K562 (cell line): ENCODE measurements around the gene ACP5. TPM values are rescaled to one million over a fixed set of nuclear protein-coding genes. Genes with fewer than 3 reads are reported as not detected.

Experiments
- ATAC-seq: fragments of 200-7000 bp; cut with Tn5 transposase; 3 replicates; pipeline ENCODE4 v1.9.1; 2020; ENCODE audit warnings: moderate library complexity
- BruUV-seq: library from RNA; stranded (reverse); fragments of 400-500 nt; replicated peaks from 2 replicates; lab custom pipeline; 2021; lab: Mats Ljungman, UMichigan
- CTCF ChIA-PET: fragments of 300-600 bp; formaldehyde crosslinking; extraction: SDS; loops from one replicate; lab custom pipeline; 2021; ENCODE audit warnings: low intra/inter-chr PET ratio; lab: Yijun Ruan, JAX
- POLR2A ChIA-PET: fragments of 300-600, 350-650 bp; sonication (Branson Sonifier 250); formaldehyde crosslinking; extraction: SDS; loops from one replicate; lab custom pipeline; 2021; ENCODE audit warnings: antibody characterized with exemption, inconsistent platforms; lab: Yijun Ruan, JAX
- DNase-seq, 4 experiments: peaks; one replicate each; pipeline versions ENCODE4 v3.0.0 to v3.0.0-alpha.2; 2011 to 2018; ENCODE audit warnings: low spot score in 3 of 4, mixed read lengths in 3 of 4; ENCODE audit errors: extremely low read depth in 1 of 4
- FAIRE-seq: peaks from 2 replicates; lab custom pipeline; 2011; peaks lifted over from hg19 to GRCh38; lab: Jason Lieb, UNC
- H2AFZ ChIP-seq: 2 replicates; pipeline ENCODE4 v1.6.0; 2011; ENCODE audit warnings: low read depth, low read length, control low read depth, inconsistent platforms
- H3K27ac ChIP-seq: fragments of 200-600 bp; 3 replicates; pipeline ENCODE4 v1.8.0; 2011; ENCODE audit warnings: low read depth, mild to moderate bottlenecking, control low read depth, inconsistent platforms, low read length, moderate library complexity, mixed read lengths; ENCODE audit errors: extremely low read depth
- H3K27me3 ChIP-seq, 2 experiments: fragments of 300-600 bp in 1 of 2; 2 replicates in 1 of 2; 3 replicates in 1 of 2; pipeline versions ENCODE4 v1.6.0 to v1.8.0; 2011; ENCODE audit warnings: inconsistent platforms in 2 of 2, low read length in 2 of 2, mild to moderate bottlenecking in 1 of 2, mixed read lengths in 1 of 2, moderate library complexity in 1 of 2; ENCODE audit not compliant: control insufficient read depth in 2 of 2, insufficient read depth in 2 of 2
- H3K36me3 ChIP-seq: fragments of 300-600 bp; 3 replicates; pipeline ENCODE4 v1.8.0; 2011; ENCODE audit warnings: mild to moderate bottlenecking, low read length, inconsistent platforms; ENCODE audit not compliant: control insufficient read depth, insufficient read depth
- H3K4me1 ChIP-seq, 2 experiments: fragments of 200-600 bp in 1 of 2; replicated peaks in 1 of 2; 2 replicates in 1 of 2; 3 replicates in 1 of 2; pipeline versions ENCODE4 v1.5.1 to v1.8.0; 2011; ENCODE audit warnings: inconsistent platforms in 2 of 2, low read length in 2 of 2, mild to moderate bottlenecking in 1 of 2, mixed read lengths in 1 of 2, moderate library complexity in 1 of 2; ENCODE audit not compliant: control insufficient read depth in 2 of 2, insufficient read depth in 2 of 2
- H3K4me2 ChIP-seq: 2 replicates; pipeline ENCODE4 v1.6.1; 2011; ENCODE audit warnings: low read length, control low read depth, inconsistent platforms, mixed read lengths; ENCODE audit not compliant: insufficient read depth
- H3K4me3 ChIP-seq: fragments of 200-600 bp; sonication (generic), shearing (Covaris generic); 2 replicates; pipeline ENCODE4 v1.5.1; 2016; ENCODE audit warnings: control low read depth, inconsistent platforms
- H3K79me2 ChIP-seq: fragments of 200-600 bp; 3 replicates; pipeline ENCODE4 v1.8.0; 2011; ENCODE audit warnings: low read length, inconsistent platforms; ENCODE audit not compliant: control insufficient read depth, insufficient read depth
- H3K9ac ChIP-seq, 2 experiments: 2 replicates each; pipeline versions ENCODE4 v1.6.0 to v1.6.1; 2011; ENCODE audit warnings: low read depth in 2 of 2, low read length in 2 of 2, control low read depth in 1 of 2, inconsistent platforms in 1 of 2, mild to moderate bottlenecking in 1 of 2, mixed read lengths in 1 of 2; ENCODE audit not compliant: insufficient read depth in 1 of 2
- H3K9me1 ChIP-seq: one replicate; pipeline ENCODE4 v1.6.0; 2011; ENCODE audit warnings: inconsistent platforms, mild to moderate bottlenecking, low read length, moderate library complexity; ENCODE audit not compliant: control insufficient read depth, insufficient read depth
- H3K9me3 ChIP-seq: replicated peaks from 2 replicates; pipeline ENCODE4 v1.5.1; 2011; ENCODE audit warnings: low read depth, low read length, inconsistent platforms; ENCODE audit not compliant: control insufficient read depth, insufficient read depth
- H4K20me1 ChIP-seq: replicated peaks from 2 replicates; pipeline ENCODE4 v1.6.1; 2011; ENCODE audit warnings: low read length, inconsistent platforms, mixed read lengths; ENCODE audit not compliant: control insufficient read depth, insufficient read depth
- CAMTA2 ChIP-seq: fragments of 250-450 bp; sonication (Bioruptor Pico); conservative IDR thresholded peaks from 2 replicates; pipeline ENCODE4 v1.5.1; 2022
- E2F3 ChIP-seq: fragments of 250-450 bp; sonication (Bioruptor Pico); IDR thresholded peaks from 2 replicates; pipeline ENCODE4 v1.4.0; 2020; ENCODE audit warnings: mild to moderate bottlenecking
- FOS ChIP-seq: IDR thresholded peaks from 3 replicates; pipeline ENCODE4 v1.6.1; 2011; ENCODE audit not compliant: insufficient read length; ENCODE audit errors: extremely low read depth
- MBD1 ChIP-seq: fragments of 250-450 bp; sonication (Bioruptor Pico); IDR thresholded peaks from 2 replicates; pipeline ENCODE4 v1.8.0; 2022; ENCODE audit warnings: inconsistent platforms
- MEF2D ChIP-seq: conservative IDR thresholded peaks from 2 replicates; pipeline ENCODE4 v1.6.1; 2016; ENCODE audit warnings: low read depth, missing genetic modification characterization, missing compliant biosample characterization
- RCOR1 ChIP-seq, 2 experiments: IDR thresholded peaks; 2 replicates each; pipeline ENCODE4 v1.6.1; 2012; ENCODE audit warnings: low read depth in 2 of 2, low read length in 2 of 2, borderline replicate concordance in 1 of 2, improper control_type of control experiment in 1 of 2
- RFX1 ChIP-seq: fragments of 450-650 bp; IDR thresholded peaks from 2 replicates; pipeline ENCODE4 v1.6.1; 2016; ENCODE audit warnings: mild to moderate bottlenecking, moderate library complexity
- SPI1 ChIP-seq: IDR thresholded peaks from 2 replicates; pipeline ENCODE4 v1.6.1; 2011; ENCODE audit warnings: low read depth, low read length, control low read depth, borderline replicate concordance
- STAG1 ChIP-seq: sonication (generic); formaldehyde crosslinking; IDR thresholded peaks from 2 replicates; pipeline ENCODE4 v1.5.0; 2020; ENCODE audit warnings: missing genetic modification reagents, borderline replicate concordance
- ZNF146 ChIP-seq: IDR thresholded peaks from one replicate; pipeline ENCODE4 v1.6.1; 2018; ENCODE audit warnings: missing compliant biosample characterization; ENCODE audit not compliant: unreplicated experiment
- WGBS: fragments of 100-300 bp; shearing (Covaris generic); methylation state at CpG from one replicate; pipeline ENCODE4 v1.1.6; 2016; ENCODE audit warnings: low coverage, mixed read lengths; ENCODE audit not compliant: insufficient coverage; ENCODE audit errors: missing lambda C conversion rate; 5-methylcytosine and 5-hydroxymethylcytosine counted together
- in situ Hi-C: fragments of 300-500 bp; cut with MboI; formaldehyde crosslinking; loops from 4 replicates; pipeline ENCODE4 v1.15.0; 2018; ENCODE audit warnings: inconsistent platforms, mixed read lengths
- intact Hi-C: fragments of 100-400 bp; cut with micrococcal nuclease; formaldehyde crosslinking; loops from 2 replicates; pipeline ENCODE4 v1.14.2; 2022
- polyA plus RNA-seq, 8 experiments: library from polyadenylated mRNA; depleted of rRNA in 4 of 8; stranded (reverse) in 5 of 8; unstranded in 3 of 8; fragments of >200 nt; fragmentation: Nextera tagmentation in 2 of 8; fragmentation: Illumina TruSeq in 1 of 8; extraction: Ambion mirVana in 2 of 8; extraction: Trizol in 1 of 8; gene quantifications; 2 replicates each; pipeline versions ENCODE4 v1.2.1 to v1.2.3, GENCODE V29; 2011 to 2014; ENCODE audit warnings: inconsistent platforms in 1 of 8, missing spikeins in 1 of 8
- total RNA-seq, 7 experiments: library from RNA; depleted of rRNA in 6 of 7; stranded (reverse); fragments of >200 nt in 6 of 7; fragmentation: Illumina TruSeq in 2 of 7; extraction: Trizol in 2 of 7; gene quantifications; 2 replicates each; pipeline versions ENCODE4 v1.2.1 to v1.2.3, GENCODE V29; 2011 to 2021; ENCODE audit warnings: low replicate concordance in 1 of 7

ACP5 gene
- total and polyA plus RNA-seq, 9 of the 15 experiments (the other 6 are each of a cell fraction or from before 2014, with no cell fraction given): 0.06 to 1.1 (median 0.31) TPM; not detected in 1

DNA sequence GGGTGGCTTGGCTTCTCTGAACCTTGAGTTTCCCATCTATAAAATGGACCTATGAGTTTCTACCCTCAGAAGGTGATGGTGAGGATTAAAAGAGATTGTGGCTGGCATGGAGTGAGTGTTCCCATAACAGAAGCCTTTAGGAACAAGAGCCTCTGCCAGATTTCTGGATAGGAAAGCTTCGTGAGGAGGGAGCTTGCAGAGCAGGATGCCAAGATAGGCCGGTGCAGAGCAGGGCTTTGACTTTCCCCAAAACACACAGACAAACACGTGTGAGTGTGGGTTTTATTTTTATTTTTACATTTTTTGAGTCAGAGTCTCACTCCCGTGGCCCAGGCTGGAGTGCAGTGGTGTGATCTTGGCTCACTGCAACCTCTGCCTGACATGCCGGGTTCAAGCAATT lies 42.5 kb downstream of the ACP5 start (continued):
- TF ChIP-seq MBD1 (no peak), E2F3 (no peak), RCOR1 (IDR thresholded peaks at IDR 0.05; ENCODE audit: borderline replicate concordance in 1 of 2, low read depth in 2 of 2, low read length in 2 of 2) (no peak), RFX1 (no peak), FOS (no peak), ZNF146 (CRISPR knock-in tag) (no peak)

DNA sequence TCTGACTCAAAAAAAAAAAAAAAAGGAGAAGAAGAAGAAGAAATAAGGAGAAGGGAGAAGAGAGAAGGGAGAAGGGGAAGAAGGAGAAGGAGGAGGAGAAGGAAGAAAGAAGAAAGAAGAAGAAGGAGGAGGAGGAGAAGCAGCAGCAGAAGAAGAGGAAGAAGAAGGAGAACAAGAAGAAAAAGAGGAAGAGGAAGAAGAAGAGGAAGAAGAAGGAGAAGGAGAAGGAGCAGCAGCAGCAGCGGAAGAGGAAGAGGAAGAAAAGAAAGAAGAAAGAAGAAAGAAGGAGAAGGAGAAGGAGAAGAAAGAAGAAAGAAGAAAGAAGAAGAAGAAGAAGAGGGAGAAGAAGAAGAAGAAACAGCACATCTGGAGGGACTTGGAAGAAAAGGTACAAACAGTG lies 42.9 kb downstream of the ACP5 start:
- Histone ChIP-seq H2AFZ (no peak overlapping the region), H3K9me1 (no peaks in the 10 kb centered on the region), H3K79me2 (no peaks in the 10 kb centered on the region), H3K27me3 (no peaks in the 10 kb centered on the region), H3K36me3 (no peaks in the 10 kb centered on the region), H4K20me1 (no peaks in the 10 kb centered on the region), H3K4me3 (no peak overlapping the region), H3K9ac (no peak overlapping the region; a peak in 1 of 4 replicates), H3K4me2 (no peak overlapping the region), H3K4me1 (peaks cover 31 to 38% of the 10 kb centered on the region in 2 experiments; a peak in 4 of 5 replicates), H3K9me3 (no peaks in the 10 kb centered on the region), H3K27ac (no peak overlapping the region)
- no TSS peak for BruUV-seq
- FAIRE-seq (no peak), DNase-seq (no peak), ATAC-seq (no peak)
- intact Hi-C loops: no loop called here
- 80% methylated on average over 1 of the region's 1 CpG for WGBS
- in situ Hi-C loops: no loop called here
- ChIA-PET POLR2A (interaction anchor here (0.9 kb wide), 1 partner anchor 34 kb away, joined by 3 read pairs; no protein-coding TSS in a partner anchor), CTCF (no interaction called here)
- TF ChIP-seq MEF2D (tag) (no peak), CAMTA2 (CRISPR knock-in tag) (no peak), STAG1 (no peak), SPI1 (peak; percentile 75)
